NCI-H2081 (cell line): ENCODE data around the gene ENTREP3.
"Not testable (repeated sequence)": the region's sequence is repeated elsewhere in the genome, so short reads cannot be mapped to it uniquely, and the experiment has no call there.

Source experiments
- DNase-seq, 2 experiments: peaks; one replicate each; lab custom pipeline; 2025; lab: John Stamatoyannopoulos, UW

The ENTREP3 gene

DNA sequence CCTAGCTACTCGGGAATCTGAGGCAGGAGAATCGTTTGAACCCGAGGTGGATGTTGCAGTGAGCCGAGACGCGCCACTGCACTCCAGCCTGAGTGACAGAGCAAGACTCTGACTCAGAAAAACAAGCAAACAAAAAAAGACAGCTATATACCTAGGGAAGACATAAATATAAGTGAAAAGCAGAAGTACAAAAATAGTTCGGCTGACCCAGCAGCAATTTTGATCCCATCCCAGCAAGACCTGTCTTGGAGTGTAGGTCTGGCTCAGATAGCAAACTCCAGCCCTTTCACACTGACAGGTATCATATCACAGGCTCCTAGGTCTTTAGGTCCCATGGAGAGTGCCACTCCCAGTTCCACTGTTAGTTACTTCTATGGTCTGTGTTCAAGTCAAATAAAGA is 32.2 kb downstream of the ENTREP3 start:
- DNase-seq: no peak

DNA sequence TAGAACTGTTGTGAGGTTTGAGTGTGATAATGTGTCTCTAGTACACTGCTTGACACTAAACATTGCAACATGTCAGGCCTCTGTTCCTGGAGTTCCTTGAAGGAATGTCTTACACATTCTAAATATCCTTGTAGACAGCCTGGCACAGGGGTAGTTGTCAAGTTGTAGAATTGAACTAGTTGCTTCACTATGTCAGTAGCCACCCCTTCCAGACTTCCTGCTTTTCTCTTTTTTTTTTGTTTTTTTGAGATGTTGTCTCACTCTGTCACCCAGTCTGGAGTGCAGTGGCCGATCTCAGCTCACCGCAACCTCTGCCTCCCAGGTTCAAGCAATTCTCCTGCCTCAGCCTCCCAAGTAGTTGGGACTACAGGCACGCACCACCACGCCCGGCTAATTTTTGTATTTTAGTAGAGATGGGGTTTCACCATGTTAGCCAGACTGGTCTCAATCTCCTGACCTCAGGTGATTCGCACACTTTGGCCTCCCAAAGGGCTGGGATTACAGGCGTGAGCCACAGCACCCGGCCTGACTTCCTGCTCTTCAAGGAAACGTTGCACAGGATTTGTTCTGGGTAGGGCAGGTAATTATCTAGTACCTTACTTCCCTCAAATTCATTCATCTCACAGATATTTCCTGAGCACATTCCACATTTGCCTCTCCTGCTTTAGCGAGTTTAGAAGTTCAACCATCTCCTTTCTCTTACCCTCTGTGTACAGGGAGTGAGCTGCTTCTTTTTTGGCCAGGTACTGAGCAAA is 34.9 kb downstream of the ENTREP3 start:
- DNase-seq: not testable (repeated sequence)

DNA sequence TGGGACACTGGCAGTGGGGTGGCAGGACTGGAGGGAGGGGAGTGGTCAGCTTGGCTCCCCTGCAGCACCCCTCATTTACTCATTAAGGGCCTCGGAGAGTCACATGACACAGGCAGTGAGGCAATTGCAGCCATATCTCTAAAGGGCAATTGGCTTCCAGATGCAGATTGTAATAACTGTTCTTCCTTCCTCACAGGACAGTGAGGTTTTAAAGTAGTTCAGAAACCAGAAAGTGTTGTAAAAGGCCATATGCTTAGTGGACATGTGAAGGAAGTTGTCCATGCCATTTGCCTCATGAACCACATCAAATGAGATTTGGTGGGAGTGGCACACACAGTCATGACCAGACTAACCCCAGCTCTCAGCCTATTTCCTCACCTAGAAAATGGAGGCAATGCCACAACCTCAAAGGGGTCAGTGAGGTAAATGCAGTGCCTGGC is 35.7 kb downstream of the ENTREP3 start:
- DNase-seq: peak in 1 of 2 experiments; percentile 63

DNA sequence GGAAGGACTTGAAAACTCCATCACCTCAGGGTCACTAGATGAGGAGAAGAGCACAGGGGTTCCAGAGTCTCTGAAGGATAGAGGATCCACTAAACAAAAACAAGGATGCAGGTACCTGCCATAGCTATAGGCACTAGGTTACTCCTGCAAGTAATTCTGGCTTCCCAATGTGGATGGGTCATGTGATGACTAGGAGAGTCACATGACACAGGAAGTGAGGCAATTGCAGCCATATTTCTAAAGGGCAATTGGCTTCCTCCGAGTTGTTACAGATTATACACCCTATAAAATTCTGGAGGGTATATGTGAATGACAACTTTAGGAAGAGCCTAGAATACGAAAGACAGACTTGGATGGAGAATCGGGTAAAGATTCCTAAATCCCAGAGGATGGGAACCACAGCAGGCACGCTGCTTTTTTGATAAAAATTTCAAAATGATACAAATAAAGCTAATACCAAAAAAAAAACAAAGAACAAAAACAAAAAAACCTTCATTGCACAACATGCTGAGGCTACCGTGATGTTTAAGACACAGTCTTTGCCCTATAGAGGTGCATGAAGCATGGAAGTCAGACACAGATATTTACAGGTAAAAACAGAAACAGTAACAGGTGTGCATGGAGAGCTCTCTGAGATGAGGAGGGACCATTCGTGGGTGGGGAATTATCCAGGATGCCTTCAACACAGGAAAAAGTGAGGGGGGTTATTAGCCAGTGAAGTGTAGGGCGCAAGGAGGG is 36.3 kb downstream of the ENTREP3 start:
- DNase-seq: peak; percentile 72 to 84

DNA sequence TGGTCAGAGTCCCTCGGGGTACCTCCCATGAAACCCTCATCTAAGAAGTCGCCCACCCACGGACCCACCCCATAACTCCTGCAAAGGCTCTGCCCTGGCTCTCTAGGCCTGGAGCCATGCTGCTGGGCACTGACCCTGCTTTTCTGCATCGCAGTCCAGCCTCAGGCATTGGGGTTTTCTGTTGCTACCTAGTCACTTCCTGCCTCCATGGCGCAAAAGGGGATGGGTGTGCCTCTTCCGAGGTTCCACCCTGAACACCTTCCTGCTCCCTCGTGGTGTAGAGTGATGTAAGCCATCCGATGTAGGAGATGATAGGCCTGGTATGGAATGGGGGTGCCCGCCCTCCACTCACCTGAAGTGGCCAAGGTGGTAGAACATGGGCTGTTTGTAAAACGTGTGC is 40.6 kb downstream of the ENTREP3 start:
- DNase-seq: not testable (repeated sequence)

DNA sequence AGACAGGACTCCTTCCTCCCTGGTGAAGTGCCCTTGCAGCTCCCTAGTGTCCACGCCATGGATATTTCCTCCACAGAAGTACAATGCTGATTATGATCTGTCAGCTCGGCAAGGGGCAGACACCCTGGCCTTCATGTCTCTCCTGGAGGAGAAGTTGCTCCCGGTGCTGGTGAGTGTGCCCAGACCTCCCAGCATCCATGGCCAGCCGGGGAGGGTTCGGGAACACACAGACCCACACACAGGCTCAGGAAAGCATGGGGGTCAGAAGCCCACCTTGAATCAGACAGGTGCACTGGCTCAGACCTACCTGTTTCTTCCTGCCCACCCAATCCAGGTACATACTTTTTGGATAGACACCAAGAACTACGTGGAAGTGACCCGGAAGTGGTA is 43.2 kb downstream of the ENTREP3 start:
- DNase-seq: not testable (repeated sequence)

DNA sequence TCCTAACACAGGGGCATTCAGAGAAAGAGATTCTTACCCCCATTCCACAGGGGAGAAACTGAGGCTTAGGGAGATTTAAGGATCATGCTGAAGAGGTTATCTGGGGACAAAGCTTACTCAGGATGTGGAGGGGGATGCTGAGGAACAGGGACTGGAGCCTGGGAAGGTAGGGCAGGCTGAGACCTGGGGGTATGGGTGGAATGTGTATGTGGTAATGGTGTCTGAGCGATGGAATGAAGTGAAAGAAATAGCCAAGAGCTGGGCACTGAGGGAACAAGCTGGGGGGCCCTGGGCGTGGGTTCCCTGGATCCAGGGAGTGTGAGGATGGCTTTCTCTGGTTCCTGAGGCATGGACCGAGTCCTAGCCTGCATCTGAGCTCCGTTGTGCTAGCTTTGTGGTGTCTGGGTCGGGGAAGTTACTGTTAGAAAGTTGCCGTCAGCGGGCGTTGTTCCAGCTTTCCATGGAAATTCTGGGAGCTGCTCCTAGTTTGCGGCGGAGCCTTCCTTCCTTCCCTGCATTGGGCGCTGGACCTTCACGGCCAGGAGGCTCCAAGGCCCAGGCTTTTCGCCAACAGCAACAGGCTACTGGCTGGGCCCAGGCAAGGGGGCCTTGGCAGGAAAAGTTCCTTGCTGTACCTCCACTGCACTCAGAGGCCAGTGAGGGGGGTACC is 43.8 kb downstream of the ENTREP3 start:
- not testable (repeated sequence) for DNase-seq

DNA sequence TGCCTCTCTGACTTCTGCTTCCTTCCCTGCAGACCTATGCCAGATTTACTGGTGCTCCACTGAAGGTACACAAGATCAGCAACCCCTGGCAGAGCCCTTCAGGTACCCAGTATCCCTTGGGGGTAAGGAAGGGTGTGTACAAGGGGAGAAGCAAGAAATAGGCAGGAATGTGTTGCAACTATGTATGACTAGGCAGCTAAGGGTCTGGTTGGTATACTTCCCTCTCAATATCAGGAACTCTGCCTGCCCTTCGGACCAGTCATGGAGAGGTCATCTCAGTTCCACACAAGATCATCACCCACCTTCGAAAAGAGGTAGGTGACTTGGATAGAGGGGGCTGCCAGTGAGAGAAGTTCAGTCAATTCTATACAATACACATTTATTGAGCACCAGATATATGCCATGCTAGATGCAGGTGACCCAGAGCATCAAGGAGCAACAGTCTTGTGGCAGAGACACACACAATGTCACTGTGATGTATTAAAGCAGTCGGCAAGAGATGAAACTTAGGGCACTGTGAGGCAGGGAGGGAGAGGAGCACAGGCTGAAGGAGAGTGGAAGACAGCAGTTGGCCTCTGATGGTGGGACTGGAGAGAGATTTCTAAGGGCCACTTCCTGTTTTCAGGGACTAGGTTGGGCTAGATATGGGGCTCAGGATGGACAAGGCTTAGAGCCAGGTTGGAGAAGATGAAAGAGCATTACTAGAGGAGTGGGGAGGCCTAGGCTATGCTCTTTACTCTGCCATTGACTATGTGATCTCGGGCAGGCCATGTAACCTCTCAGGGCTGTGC is 44.8 kb downstream of the ENTREP3 start:
- no peak for DNase-seq

DNA sequence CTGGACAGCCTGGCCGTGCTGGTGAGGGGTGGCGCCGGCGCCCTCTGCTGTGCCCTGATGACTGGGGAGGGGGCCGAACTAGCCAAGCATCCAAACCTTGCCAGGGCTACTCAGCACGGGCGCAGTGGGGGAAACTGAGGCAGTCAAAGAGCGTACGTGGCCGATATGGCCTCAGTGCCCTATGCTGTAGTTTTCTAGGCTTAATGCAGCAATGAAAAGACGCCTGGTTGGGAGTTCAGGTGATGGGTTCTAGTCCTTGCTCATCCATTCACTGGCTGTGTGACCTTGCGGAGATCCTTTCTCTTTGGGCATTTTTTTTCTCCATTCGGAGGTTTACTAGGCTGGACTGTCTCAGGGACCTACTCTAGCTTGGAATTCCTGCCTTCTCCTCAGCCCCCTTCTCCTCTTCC is 46.0 kb downstream of the ENTREP3 start:
- DNase-seq: no peak

DNA sequence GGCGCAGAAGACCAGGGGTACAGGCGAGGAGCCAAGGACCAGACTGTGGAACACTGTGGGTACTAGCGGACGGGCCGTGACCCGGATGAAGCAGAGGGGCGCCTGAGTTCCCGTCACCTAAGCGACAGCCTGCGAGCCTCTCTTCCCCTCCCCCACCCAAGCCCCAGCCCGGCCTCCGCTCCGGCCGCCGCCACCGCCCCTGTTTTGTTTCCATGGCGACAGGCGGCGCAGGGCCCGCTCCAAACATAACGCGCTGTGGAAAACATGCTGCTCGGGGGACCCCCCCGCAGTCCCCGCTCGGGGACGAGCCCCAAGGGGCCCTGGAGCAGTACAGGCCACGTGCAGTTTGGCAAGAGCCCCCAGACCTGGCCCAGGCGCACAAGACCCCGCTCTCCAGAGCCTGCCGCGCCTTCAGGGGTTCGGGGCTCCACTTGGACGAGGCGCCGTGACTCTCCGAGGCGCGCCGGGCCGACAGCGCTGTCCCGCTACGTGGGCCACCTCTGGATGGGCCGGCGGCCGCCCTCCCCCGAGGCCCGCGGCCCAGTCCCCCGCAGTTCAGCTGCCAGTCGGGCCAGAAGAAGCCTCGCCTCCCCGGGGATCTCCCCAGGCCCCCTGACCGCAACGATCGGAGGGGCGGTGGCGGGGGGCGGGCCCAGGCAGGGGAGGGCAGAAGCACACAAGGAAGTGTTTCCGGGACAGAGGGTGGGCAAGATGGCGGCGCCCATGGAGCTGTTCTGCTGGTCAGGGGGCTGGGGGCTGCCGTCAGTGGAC is 46.6 kb downstream of the ENTREP3 start, which contains the start of gene MTX1:
TSS of gene MTX1 (plus strand) at position 155 of the 771 bp plus-strand sequence. CDS start at position 265, 110 bp downstream.
- DNase-seq: peak; percentile 86

DNA sequence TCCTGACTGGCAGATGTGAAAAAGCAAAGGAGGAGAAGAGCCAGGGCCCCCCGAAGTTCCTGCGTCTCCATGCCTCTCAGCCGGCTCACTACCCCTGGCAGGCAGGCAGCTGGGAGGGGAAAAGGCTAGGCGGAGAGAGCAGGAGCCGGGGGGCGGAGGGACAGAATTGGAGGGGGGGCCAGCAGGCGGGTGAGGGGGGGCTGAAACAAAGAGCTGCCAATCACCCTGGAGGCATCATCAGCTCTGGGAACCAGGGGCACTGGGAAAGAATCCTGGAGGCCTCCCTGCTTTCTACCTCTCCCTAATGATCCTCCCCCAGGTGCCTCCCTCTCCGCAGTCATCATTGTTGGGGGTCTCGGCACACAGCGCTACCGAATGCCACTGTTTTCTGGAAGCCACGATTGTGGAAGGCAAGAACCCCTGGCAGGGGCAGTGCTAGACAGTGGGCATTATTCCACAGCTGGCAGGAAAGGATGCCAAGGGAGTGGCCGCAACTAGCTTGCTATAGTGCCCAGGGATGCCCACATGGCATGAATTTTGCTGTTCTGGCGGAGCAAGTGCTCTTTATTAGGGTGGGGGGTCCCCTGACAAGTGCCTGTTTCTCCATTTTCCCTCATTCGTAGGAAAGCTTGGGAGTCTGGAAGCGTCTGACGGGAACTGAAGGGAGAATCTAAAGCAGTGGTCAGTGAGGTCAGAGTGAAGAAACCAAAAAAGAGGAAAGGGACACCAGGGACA is 47.3 kb downstream of the ENTREP3 start, which contains the start of gene THBS3:
TSS of gene THBS3 (minus strand) at position 92 of the 735 bp plus-strand sequence. CDS start at position 71, 21 bp downstream.
- DNase-seq: peak; percentile 74 to 75

DNA sequence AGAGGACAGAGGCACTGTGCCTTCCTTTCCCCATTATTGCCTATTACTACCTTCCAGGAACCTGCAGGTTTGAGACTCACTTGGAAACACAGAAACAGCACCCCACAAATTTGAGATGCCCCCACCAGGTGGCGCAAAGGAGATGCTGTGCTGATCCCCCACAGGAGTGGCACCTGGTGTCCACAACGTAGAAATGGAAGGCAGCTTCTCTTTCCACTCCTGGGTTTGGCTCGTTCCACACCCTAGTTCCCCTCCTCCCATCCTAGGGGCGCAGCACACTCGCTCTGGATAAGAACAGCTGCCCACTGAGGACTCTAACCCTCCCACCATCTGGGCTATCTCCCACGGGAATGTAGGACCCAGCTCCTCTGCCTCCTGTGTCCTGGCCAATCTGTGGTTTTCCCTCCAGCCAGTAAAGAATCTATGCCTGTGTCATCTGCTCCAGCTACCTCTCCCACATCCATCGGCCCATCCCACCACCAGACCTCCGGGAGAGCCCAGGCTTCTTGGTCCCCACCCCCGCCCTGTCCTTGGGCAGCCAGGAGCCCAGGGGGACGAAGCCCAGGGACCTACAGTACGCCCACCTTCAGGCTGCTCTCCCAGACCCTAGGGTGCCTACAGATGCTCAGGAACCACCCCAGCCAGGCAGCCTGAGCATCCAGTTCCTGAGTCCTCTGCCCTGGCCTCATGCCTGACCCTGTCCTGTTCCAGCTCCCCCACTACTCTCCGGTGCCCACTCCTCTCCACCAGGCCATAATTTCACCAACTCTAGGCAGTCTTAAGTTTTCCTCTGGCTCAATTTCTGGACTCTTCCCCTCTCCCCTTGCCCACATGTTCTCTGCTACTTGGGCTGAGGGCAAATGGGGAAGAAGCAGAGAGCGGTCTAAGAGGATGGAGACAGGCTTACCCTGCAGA is 48.1 kb downstream of the ENTREP3 start:
- peak; percentile 90 to 92 for DNase-seq

DNA sequence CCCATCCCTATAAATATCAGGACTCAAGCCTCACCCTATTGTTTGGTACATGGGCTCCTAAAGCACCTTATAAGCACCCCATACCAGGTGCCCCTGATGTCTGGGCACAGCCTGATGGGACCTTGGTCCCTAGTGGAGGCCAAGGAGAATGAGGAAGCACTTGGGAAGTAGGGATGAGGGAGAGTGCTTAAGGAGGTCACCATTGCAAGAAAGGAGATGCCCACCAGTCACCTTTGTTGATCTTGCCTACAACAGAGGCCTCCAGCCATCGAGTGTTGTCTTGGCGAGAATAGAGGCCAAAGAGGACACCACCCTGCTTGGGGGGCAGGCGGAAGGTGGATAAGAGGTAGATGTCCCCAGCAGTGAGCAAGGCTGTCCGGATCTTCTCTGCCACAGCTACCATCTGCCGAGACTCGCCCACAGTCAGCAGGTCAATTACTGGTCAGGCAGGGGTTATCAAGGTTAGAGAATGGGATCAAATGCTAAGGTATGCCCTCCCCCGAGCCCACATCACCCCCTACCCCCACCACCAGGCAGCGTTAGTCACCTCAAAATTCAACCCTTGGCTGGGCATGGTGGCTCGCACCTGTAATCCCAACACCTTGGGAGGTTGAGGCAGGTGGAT is 49.2 kb downstream of the ENTREP3 start:
- no peak for DNase-seq

DNA sequence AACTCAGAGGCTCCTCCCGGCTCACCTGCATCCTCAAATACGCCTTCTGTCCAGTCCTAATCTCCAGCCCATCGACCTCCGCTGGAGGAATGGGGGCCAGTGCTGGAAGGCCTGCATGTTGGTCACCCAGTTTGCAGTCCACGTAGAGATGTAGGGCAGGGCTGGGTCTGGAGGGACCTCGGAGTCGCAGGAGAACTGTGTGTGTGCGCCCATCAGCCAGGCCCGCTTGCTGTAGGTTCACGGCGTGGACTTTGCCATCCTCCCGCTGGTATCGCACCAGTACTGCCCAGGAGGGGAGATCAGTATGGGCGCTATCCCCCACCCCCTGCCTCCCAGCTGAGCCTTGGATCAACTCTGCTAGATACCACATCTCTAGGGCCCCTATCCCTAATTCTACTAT is 50.2 kb downstream of the ENTREP3 start:
- DNase-seq: no peak

DNA sequence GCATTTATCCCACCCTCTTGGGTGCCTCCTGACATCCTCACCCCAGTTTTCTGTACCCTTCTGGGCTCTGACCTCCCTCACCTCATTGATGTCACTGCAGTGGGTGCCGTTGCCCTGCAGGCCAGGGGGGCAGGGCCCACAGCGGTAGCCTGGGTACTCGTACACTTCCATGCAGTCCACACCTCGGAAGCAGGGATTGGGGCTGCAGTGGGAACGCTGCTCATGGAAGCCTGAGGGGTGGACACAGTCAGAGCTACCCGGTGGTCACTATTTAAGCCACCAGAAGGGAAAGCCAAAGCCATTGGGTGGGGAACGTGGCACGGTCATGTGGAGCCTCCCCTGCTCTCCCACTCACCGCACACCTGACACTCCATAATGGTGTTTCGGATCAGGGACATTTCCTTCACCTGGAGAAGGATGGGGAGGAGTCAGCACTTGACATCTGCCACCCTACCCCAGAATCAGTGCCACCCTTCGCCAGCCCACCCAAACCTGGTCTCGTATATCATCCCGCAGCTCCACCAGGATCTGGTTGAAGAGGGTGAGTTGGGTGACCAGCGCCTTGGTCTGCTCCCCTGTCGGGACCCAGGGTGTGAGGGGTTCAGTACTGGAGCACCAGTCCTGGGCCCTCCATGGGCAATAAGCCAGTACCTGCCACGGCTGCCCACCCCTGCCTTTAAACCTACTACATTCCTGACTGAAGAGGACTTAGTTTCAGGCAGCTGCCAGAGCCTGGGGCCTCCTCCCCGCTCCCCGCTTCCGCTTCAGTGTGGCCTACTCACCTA is 52.4 kb downstream of the ENTREP3 start:
- DNase-seq: no peak

DNA sequence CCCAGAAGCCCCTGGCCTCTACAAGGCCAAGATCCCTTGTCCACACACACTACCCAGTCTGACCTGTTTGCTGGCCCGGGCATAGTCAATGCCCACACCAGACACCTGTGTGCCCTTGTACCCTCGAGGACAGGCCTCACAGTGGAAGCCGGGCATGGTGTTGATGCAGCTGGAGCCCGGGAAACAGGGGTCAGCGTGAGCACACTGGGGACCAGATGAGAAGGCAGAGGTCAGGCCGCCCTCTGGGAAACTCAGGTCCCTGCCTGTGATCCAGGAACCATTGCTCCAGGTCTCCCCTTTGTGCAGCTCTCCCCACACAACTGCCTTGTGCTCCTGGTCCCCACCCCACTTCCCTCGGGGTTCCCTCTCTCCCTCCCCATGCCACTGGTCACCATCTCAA is 53.1 kb downstream of the ENTREP3 start:
- no peak for DNase-seq

DNA sequence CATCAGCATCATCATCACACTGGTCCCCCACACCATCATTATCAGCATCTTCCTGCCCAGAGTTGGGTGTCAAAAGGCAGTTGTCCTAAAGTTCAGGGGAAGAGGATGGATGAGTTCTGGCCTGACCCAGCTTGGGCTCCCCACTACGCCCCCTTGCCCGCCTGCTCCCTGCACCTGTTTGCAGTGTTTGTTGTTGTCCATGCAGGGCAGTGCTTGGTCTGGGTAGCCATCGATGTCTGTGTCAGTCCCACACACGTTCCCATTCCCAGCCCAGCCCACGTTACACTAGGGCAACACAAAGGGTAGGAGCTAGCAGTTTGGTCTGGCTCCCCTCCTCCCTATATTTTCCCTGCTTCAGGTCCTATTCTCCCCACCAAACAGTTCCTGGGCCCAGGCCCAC is 54.4 kb downstream of the ENTREP3 start:
- no peak for DNase-seq

DNA sequence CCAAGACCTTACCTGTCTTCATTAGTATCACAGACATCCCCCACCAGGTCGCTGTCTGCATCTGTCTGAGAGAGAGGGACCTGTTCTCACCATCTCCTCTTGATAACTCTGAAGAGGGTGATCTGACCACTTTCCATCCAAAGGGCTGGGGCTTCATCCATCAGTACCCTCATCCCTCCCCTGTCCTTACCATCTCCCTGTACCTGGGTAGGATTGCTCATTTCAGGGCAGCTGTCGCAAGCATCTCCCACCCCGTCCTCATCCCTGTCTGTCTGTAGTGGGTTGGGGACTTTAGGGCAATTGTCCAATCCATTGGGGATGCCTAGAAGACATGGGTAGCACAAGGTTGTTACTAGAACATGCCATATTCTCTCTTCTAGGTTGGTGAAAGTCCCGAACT is 55.5 kb downstream of the ENTREP3 start:
- no peak for DNase-seq
